Epithelial cell of proximal tubule (primary cell): ENCODE measurements around the gene TNP1. TPM values are rescaled to one million over a fixed set of nuclear protein-coding genes. Genes with fewer than 3 reads are reported as not detected.

Experiments
- DNase-seq: peaks from one replicate; pipeline ENCODE4 v3.0.0-alpha.2; 2011; ENCODE audit warnings: low read depth
- H3K4me3 ChIP-seq: 2 replicates; pipeline ENCODE4 v1.5.1; 2011; ENCODE audit warnings: low read depth, mild to moderate bottlenecking, low read length
- total RNA-seq: library from RNA; depleted of rRNA; stranded (reverse); fragments of >200 nt; gene quantifications from 2 replicates; pipeline ENCODE4 v1.2.3, GENCODE V29; 2015
- TF ChIP-seq, protein P1 (sequence below): conservative IDR thresholded peaks from 2 replicates; pipeline ENCODE4 v1.5.1; 2012; ENCODE audit warnings: low read depth, mild to moderate bottlenecking, low read length

Gene TNP1
- total RNA-seq, 1 donor from 2014 or later: not detected

GRCh38 chr2:216885117-216885553 is 25.3 kb upstream of the TNP1 start:
- DNase-seq: no peak
- TF ChIP-seq, protein P1, sequence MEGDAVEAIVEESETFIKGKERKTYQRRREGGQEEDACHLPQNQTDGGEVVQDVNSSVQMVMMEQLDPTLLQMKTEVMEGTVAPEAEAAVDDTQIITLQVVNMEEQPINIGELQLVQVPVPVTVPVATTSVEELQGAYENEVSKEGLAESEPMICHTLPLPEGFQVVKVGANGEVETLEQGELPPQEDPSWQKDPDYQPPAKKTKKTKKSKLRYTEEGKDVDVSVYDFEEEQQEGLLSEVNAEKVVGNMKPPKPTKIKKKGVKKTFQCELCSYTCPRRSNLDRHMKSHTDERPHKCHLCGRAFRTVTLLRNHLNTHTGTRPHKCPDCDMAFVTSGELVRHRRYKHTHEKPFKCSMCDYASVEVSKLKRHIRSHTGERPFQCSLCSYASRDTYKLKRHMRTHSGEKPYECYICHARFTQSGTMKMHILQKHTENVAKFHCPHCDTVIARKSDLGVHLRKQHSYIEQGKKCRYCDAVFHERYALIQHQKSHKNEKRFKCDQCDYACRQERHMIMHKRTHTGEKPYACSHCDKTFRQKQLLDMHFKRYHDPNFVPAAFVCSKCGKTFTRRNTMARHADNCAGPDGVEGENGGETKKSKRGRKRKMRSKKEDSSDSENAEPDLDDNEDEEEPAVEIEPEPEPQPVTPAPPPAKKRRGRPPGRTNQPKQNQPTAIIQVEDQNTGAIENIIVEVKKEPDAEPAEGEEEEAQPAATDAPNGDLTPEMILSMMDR: no peak
- H3K4me3 ChIP-seq: no peak overlapping the region

DNA sequence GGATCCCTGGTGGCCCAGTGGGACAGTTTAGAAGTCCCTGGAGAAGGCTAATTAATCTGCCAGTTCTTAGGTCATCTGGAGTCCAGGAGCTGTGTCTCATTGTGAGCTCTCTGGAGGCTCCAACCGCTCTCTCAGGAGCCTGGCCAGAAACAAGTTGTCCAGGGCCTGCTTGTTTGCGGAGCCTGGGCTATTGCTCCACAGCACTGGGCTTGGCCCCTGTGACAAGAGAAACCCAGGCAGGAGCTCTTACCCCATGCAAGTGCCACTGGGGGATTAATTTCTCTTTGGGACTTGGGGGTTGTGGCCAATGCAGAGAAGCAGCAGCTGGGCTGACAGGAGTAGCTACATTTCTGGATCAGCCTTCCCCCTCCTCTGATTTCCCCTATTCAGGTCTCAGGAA is 24.5 kb upstream of the TNP1 start:
- TF ChIP-seq, protein P1: no peak
- DNase-seq: no peak
- H3K4me3 ChIP-seq: no peak overlapping the region

DNA sequence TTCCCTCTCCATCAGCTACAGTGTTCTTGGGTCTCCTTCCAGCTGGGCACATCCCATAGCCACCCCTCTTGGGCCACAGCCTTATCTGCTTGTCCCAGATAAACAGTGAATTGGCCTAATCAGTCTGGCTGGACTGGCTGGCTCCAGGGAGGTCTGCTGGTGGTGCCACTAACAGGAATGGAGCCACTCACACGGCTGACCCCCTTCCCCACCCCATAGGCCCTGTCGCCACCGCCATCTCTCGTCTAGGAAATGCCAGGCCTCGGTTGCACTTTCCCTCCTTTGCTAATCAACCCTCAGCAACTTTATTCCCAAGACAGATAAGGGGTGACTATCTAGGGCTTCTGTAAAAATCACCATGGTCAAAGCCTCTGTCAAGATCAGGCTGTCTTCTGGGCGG is 23.0 kb upstream of the TNP1 start:
- no peak for DNase-seq
- TF ChIP-seq, protein P1: no peak
- no peak overlapping the region for H3K4me3 ChIP-seq

DNA sequence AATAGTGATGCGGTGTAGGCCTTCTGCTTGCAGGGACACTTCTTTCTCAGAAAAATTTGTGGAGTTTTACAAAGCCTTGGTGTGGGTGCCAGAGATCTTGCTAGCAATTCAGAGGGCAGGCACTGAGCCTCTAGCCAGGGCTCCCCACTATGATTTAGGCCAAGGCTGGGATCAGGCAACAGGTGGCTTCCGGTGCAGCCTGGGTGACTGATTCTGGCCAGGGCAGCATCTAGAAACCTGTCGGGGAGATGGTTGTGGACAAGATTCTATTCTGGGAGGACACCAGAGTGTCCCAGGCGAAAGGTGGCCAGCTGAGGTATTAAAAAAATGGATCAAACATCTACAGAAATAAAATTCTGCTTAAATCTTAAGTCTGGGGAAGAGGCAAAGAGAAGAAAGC is 21.5 kb upstream of the TNP1 start:
- no peak overlapping the region for H3K4me3 ChIP-seq
- TF ChIP-seq, protein P1: no peak
- DNase-seq: no peak

DNA sequence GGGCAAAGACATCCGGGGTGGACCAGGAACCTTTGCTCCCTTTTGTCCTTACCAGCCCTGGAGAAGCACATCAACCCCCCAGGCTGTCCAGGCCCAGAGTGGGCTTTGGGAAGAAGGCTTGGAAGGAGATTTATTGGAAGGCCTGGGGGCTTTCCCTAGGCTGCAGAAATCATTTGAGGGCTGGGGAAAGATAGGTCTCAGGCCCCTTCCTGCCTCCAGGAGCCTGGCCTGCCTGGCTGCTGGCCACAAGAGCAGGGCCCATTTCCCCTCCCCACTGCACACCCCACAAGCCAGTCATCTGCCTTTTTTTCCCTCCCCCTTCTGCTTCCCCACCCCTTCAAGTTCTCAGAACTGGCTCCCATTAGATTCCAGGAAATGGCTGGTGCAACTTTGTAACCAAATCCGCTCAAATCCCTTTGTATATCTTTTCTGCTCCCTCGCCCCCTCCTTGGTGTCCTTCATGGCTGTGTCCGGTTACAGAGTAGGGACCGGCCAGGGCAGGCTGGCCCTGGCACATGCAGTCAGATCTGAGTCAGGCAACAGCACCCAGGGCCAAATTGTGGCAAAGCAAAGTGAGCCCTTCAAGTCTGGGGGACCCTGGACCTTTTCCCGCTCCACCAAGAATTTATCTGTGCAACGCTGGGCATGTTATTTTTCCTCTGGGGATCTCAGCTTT is 20.8 kb upstream of the TNP1 start:
- no peak overlapping the region for H3K4me3 ChIP-seq
- TF ChIP-seq, protein P1: no peak
- no peak for DNase-seq

DNA sequence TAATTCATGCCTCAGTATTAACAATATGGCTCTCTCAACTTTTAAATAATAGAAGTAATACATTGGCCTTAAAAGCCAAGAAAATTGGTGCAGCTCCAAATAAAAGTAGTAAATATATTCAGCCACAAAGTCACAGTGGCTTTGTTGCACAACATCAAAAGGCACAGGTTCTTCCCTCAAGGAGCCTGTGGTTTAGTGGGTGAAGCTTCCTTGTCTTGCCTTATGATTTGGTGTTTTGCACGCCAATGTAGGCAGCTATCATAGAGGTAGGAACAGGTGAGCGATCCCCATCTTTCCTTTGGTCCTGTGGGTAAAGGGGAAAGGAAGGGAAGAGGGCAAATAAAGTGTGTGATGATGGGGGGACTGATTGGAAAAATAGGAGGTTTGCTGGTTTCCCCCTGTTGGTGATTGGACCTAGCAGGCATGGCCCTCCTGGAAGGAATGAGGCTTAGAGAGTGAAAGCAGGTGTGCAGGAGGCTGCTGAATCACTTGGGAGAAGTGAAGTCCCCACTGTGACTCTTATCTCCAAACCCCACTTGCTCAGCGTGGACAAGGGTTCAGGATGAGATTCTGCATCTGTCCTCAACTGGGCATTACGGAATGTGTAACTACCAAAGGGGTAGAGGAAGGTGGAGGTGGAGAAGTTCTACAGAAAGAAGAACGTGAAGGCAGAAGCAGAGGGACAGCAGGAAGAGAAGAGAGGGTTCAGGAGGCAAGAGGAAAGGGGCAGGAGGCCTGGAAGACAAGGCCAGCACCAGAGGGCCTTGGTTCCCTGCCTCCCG is 20.1 kb upstream of the TNP1 start:
- DNase-seq: no peak
- H3K4me3 ChIP-seq: no peak overlapping the region
- TF ChIP-seq, protein P1: no peak

- DNase-seq: no peak
- H3K4me3 ChIP-seq: no peak overlapping the region
- TF ChIP-seq, protein P1: no peak
These were observed 18.2 kb upstream of the TNP1 start for GRCh38 chr2:216878072-216878471.
